Measurements from ENCODE around the gene ELOA.

ELOA gene

DNA sequence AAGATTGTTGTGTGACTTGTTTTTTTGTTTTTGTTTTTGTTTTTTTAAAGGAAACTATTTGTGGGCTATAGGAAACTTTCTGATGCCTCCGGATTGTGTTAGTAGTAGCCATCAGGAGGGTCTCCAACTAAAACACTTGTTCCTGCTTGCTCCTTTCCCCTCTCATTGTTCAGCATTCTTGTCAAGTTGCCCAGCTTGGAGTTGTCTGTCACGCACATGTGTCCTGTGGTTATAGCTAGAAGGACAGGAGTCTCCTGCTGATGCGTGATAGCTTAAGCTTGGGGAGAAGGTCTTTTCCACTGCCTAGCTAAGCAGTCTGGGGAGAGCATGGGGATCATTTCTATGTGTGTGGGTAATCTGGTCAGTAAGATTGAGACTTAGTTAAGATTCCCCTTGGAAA lies 44.4 kb downstream of the ELOA start:
- no peak overlapping the region for H3K4me3 ChIP-seq (ENCODE audit: low read depth, low read length)
- TF ChIP-seq, protein P1, sequence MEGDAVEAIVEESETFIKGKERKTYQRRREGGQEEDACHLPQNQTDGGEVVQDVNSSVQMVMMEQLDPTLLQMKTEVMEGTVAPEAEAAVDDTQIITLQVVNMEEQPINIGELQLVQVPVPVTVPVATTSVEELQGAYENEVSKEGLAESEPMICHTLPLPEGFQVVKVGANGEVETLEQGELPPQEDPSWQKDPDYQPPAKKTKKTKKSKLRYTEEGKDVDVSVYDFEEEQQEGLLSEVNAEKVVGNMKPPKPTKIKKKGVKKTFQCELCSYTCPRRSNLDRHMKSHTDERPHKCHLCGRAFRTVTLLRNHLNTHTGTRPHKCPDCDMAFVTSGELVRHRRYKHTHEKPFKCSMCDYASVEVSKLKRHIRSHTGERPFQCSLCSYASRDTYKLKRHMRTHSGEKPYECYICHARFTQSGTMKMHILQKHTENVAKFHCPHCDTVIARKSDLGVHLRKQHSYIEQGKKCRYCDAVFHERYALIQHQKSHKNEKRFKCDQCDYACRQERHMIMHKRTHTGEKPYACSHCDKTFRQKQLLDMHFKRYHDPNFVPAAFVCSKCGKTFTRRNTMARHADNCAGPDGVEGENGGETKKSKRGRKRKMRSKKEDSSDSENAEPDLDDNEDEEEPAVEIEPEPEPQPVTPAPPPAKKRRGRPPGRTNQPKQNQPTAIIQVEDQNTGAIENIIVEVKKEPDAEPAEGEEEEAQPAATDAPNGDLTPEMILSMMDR (IDR thresholded peaks at IDR 0.05; ENCODE audit: insufficient read depth, low read length, missing control alignments) = no peak
- CTCF ChIA-PET = interaction anchor here (0.7 to 2.3 kb wide), 5 partner anchors 7 to 128 kb away, joined by 3 to 10 read pairs (median 3); no protein-coding TSS in a partner anchor
- POLR2A ChIA-PET = interaction anchor here (0.5 kb wide), 1 partner anchor 145 kb away, joined by 3 read pairs; no protein-coding TSS in a partner anchor
- DNase-seq (ENCODE audit: low read depth, low spot score) = no peak

DNA sequence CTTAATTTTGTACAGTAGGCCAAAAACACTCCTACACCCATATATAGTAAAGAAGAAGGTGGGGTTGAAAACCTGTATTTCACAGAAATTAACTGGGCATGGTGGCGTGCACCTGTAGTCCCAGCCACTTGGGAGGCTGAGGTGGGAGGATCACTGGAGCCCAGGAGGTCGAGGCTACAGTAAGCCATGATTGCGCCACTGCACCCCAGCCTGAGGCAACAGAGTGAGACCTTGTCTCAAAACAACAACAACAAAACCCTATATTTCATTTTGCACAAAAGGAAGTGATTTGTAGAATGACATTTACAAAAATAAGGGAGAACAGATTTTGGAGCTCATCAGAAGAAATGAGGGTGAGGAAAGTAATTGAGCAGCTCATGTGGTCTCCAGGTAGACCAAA lies 45.4 kb downstream of the ELOA start:
- ChIA-PET CTCF (interaction anchor here (0.8 to 2.3 kb wide), 4 partner anchors 8 to 944 kb away, joined by 3 to 10 read pairs (median 4); no protein-coding TSS in a partner anchor), POLR2A (no interaction called here)
- no peak overlapping the region for H3K4me3 ChIP-seq (ENCODE audit: low read depth, low read length)
- TF ChIP-seq, protein P1 (IDR thresholded peaks at IDR 0.05; ENCODE audit: insufficient read depth, low read length, missing control alignments) = no peak
- no peak for DNase-seq (ENCODE audit: low read depth, low spot score)

DNA sequence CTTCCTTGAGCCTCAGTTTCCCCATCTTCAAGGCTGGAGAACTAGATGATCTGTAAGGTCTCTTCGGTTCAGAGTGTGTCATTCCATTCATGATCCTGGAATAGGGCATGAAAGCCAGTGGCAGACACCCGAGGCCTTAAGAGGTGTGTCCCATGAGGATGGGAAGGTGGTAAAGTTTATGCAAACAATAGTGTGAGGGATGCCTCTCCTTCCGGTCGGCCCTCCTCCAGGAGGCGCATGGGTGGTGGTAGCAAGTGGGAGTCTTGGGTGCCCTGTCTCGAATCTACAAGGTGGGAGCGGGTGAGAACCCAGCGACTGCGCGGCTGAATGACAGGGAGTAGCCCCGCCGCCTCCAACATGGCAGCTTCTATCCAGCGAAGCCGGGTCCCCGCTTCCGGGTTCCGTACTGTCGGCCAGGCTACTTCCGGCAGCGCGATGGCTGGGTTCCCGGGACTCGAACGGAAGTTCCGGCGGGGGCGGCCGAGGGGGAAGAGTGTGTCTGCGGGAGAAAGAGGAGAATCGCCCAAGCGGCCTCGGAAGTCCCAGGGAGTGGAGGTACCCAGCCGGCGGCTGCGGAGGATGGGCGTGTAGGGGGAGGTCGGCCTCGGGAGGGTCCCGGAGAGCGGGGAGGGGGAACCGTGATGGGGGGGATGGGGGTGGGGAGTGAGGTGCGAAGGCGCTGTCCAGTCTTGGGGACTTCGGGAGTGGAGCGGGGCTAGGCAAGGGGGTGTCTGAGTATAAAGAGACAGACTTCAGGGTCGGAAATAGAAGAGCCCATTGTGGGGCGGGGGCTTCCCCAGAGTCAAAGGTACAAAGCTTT lies 47.6 kb downstream of the ELOA start, which contains the start of gene LYPLA2:
TSS of gene LYPLA2 (plus strand) at position 450 of the 820 bp plus-strand sequence. CDS start 1,538 bp downstream, outside the sequence.
- H3K4me3 ChIP-seq (ENCODE audit: low read depth, low read length) = peak within 1 kb of the TSS; percentile 90
- POLR2A ChIA-PET = interaction anchor here (0.8 to 1.9 kb wide), 5 partner anchors 10 to 232 kb away, joined by 4 to 6 read pairs (median 4); partner anchors contain the start of genes GALE and PITHD1
- CTCF ChIA-PET = interaction anchor here (0.6 to 2.1 kb wide), 5 partner anchors 11 to 21 kb away, joined by 3 to 10 read pairs (median 3); no protein-coding TSS in a partner anchor
- TF ChIP-seq, protein P1 (IDR thresholded peaks at IDR 0.05; ENCODE audit: insufficient read depth, low read length, missing control alignments) = no peak
- DNase-seq (ENCODE audit: low read depth, low spot score) = no peak

DNA sequence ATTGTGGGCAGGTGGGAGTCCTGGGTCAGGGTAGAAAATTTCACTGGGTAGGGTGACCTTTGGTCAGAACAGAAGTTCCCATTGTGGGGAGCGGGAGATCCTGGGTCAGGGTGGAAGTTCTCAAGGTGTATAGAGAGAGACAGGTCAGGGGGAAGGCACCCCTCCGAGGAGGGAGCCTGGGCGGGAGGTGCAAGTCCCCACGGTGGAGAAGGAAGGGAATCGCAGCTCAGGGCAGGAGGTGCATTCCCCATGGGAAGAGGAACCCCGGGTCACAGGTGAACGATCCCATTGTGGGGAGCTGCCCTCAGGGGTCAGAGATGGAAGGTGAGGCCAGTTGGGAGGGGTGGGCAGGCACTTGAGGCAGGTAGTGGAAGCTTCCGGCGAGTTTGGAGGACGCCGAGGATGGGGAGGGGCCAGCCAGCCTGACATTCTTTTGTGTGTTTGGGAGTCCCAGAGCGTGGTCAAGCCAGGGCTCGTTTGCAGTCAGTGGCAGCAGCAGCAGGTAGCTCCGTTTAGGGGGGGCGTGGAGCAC lies 48.3 kb downstream of the ELOA start:
- CTCF ChIA-PET = interaction anchor here (0.6 to 2.1 kb wide), 6 partner anchors 12 to 21 kb away, joined by 3 to 10 read pairs (median 3); no protein-coding TSS in a partner anchor
- H3K4me3 ChIP-seq (ENCODE audit: low read depth, low read length) = peak overlapping the region; percentile 90
- POLR2A ChIA-PET = interaction anchor here (0.5 to 1.5 kb wide), 6 partner anchors 10 to 231 kb away, joined by 3 to 7 read pairs (median 4); partner anchors contain the start of gene GALE
- DNase-seq (ENCODE audit: low read depth, low spot score) = no peak
- TF ChIP-seq, protein P1 (IDR thresholded peaks at IDR 0.05; ENCODE audit: insufficient read depth, low read length, missing control alignments) = no peak

DNA sequence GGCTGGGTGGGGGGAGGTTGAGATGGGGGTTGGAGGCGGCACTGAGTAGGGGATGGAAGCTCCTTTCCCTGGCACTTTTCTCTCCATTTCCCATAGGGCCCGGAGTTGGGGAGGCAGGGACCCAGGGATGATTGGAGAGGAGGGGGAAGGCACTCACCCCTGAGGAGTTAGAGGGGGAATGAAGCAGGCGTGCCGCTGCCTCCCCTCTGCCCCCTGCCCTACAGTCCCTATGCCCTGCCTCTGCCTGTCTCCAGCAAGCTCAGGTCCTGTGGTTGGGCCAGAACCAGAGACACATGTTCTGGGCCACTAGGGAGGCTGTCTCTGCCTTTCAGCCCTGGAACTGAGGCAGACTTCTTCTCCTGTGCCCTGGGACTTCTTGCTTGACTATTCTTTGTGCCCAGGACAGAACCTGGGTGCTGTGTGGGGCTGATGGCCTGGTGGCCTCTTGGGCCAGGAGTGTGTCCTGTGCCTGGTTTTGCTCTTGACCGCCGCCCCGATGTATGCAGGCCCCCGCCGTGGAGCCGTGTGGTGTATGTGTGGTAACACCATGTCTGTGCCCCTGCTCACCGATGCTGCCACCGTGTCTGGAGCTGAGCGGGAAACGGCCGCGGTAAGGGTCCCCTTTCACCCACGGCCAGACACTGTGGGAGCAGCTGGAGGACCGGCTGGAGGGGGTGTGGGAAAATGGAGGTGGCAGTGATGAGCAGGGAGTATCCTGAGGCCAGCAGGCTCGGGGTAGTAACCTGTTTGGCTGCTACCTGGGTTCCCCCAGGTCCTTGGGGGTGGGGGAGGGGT lies 49.1 kb downstream of the ELOA start:
- peak overlapping the region; percentile 90 for H3K4me3 ChIP-seq (ENCODE audit: low read depth, low read length)
- no peak for DNase-seq (ENCODE audit: low read depth, low spot score)
- CTCF ChIA-PET = interaction anchor here (0.7 to 1.9 kb wide), 5 partner anchors 8 to 20 kb away, joined by 3 to 10 read pairs (median 3); no protein-coding TSS in a partner anchor
- POLR2A ChIA-PET = interaction anchor here (0.5 to 1.5 kb wide), 3 partner anchors 9 to 226 kb away, joined by 3 to 7 read pairs (median 4); partner anchors contain the start of gene GALE
- TF ChIP-seq, protein P1 (IDR thresholded peaks at IDR 0.05; ENCODE audit: insufficient read depth, low read length, missing control alignments) = no peak

Measured in AG04449 (cell line).